GM19395 (cell line): Measurements from ENCODE around the gene PLEKHO2.

ENCODE experiments used
- ATAC-seq: cut with Tn5 transposase; IDR thresholded peaks from one replicate; pipeline ENCODE4 v1.9.1; 2021; ENCODE audit warnings: mild to moderate bottlenecking, moderate library complexity; ENCODE audit not compliant: unreplicated experiment

The PLEKHO2 gene

GRCh38 chr15:64855205-64855975 lies 13.7 kb downstream of the PLEKHO2 start:
- ATAC-seq, result no peak

GRCh38 chr15:64856429-64857145 lies 14.9 kb downstream of the PLEKHO2 start:
- no peak for ATAC-seq

GRCh38 chr15:64857421-64857820 lies 15.7 kb downstream of the PLEKHO2 start:
- ATAC-seq, result no peak

GRCh38 chr15:64858021-64858575 lies 16.4 kb downstream of the PLEKHO2 start:
- ATAC-seq, result no peak

- ATAC-seq, result no peak
Measured at GRCh38 chr15:64859226-64859625, 17.5 kb downstream of the PLEKHO2 start.

GRCh38 chr15:64861331-64861730 lies 19.6 kb downstream of the PLEKHO2 start:
- ATAC-seq, result no peak

- ATAC-seq, result no peak
Measured at GRCh38 chr15:64861960-64862359, 20.2 kb downstream of the PLEKHO2 start.

- no peak for ATAC-seq
Measured at GRCh38 chr15:64862408-64862807, 20.7 kb downstream of the PLEKHO2 start.

GRCh38 chr15:64864068-64864467 lies 22.4 kb downstream of the PLEKHO2 start:
- ATAC-seq, result no peak

GRCh38 chr15:64865126-64865997 lies 23.6 kb downstream of the PLEKHO2 start:
- no peak for ATAC-seq

- no peak for ATAC-seq
Measured at GRCh38 chr15:64865998-64866520, 24.3 kb downstream of the PLEKHO2 start.

- ATAC-seq, result no peak
Measured at GRCh38 chr15:64869501-64869900, 27.8 kb downstream of the PLEKHO2 start.

- ATAC-seq, result no peak
Measured at GRCh38 chr15:64870353-64870752, 28.6 kb downstream of the PLEKHO2 start.

- ATAC-seq, result no peak
Measured at GRCh38 chr15:64875641-64876223, 34.0 kb downstream of the PLEKHO2 start.

GRCh38 chr15:64877435-64877834 lies 35.7 kb downstream of the PLEKHO2 start:
- ATAC-seq, result no peak

GRCh38 chr15:64878705-64879104 lies 37.0 kb downstream of the PLEKHO2 start:
- ATAC-seq, result no peak

- peak; percentile 67 for ATAC-seq
Measured at GRCh38 chr15:64883100-64883581, 41.4 kb downstream of the PLEKHO2 start.

- peak; percentile 58 for ATAC-seq
Measured at GRCh38 chr15:64883997-64884511, 42.3 kb downstream of the PLEKHO2 start.

GRCh38 chr15:64884679-64885078 lies 43.0 kb downstream of the PLEKHO2 start:
- ATAC-seq, result no peak

GRCh38 chr15:64888336-64888735 lies 46.6 kb downstream of the PLEKHO2 start:
- no peak for ATAC-seq
